GM12801 (cell line): ENCODE results near the gene ITPR1.

ENCODE experiments used
- TF ChIP-seq, protein P1 (sequence below): IDR thresholded peaks from one replicate; pipeline ENCODE4 v1.5.1; 2011; ENCODE audit warnings: control low read depth; ENCODE audit not compliant: insufficient read length; ENCODE audit errors: extremely low read depth

The ITPR1 gene

DNA sequence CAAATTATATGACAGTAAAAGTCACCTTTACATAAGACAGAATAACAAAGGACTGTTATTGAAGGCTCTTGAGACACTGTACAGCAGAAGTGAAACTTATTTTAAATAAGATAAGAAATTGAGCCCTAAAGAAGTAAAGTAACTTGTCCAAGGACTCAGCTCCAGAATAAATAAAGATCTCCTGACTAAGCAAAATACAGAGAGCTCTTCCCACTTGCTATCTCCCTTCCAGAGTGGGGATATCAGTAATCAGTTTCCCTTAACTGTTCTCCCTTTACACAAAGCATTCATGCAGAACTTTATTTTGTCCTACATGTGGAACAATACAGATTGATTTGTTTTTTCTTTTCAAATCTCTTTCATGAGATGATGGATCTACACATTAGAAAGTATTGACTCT is 356.6 kb downstream of the ITPR1 start:
- TF ChIP-seq, protein P1, sequence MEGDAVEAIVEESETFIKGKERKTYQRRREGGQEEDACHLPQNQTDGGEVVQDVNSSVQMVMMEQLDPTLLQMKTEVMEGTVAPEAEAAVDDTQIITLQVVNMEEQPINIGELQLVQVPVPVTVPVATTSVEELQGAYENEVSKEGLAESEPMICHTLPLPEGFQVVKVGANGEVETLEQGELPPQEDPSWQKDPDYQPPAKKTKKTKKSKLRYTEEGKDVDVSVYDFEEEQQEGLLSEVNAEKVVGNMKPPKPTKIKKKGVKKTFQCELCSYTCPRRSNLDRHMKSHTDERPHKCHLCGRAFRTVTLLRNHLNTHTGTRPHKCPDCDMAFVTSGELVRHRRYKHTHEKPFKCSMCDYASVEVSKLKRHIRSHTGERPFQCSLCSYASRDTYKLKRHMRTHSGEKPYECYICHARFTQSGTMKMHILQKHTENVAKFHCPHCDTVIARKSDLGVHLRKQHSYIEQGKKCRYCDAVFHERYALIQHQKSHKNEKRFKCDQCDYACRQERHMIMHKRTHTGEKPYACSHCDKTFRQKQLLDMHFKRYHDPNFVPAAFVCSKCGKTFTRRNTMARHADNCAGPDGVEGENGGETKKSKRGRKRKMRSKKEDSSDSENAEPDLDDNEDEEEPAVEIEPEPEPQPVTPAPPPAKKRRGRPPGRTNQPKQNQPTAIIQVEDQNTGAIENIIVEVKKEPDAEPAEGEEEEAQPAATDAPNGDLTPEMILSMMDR, result no peak

DNA sequence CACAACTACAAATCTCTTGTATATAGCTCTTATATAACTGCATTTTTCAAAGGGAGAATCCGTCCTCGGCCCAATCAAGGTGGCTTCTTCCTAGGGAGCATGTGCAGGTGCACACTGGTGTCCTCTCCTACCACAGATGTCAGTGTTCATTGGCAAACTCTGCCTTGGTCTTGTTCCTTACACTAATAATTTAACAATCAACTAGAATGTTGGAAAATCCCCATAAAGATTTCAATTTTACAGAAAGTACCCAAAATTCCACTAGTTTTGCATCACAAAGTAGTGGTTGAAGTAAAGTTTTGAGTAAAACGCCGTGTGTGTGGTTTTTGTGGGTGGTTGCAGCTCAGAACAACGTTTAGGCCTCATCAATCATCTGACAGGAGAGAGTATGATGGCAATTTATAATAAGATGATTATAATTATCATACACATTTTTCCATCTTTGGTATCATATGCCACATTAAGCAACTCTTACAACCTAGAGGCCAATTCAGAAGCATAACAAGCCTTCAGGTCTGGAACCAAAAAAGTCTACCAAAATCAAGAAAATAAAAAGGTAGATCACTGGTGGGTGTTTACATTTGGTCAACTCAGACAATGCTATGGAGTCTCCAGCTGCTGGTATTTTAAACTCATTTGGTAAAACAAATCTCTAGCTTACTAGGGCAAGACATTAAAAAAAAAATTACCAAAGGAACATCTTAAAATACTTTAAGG is 357.2 kb downstream of the ITPR1 start:
- TF ChIP-seq, protein P1, result no peak

DNA sequence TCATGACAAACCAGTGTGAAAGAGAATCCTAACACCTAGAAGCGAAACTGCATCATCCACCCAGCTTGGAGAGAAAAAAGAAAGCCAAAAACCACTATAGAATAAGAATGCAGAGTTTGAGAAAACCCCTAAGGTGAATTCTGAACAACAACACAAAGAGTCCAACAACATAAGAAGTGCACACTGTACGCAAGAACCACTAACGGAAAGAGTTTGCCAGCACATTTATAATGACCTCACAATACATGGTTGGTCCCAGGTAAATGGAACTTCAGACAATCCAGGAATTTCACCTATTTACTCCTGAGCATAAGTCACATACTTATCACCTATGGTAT is 357.7 kb downstream of the ITPR1 start:
- TF ChIP-seq, protein P1, result no peak

DNA sequence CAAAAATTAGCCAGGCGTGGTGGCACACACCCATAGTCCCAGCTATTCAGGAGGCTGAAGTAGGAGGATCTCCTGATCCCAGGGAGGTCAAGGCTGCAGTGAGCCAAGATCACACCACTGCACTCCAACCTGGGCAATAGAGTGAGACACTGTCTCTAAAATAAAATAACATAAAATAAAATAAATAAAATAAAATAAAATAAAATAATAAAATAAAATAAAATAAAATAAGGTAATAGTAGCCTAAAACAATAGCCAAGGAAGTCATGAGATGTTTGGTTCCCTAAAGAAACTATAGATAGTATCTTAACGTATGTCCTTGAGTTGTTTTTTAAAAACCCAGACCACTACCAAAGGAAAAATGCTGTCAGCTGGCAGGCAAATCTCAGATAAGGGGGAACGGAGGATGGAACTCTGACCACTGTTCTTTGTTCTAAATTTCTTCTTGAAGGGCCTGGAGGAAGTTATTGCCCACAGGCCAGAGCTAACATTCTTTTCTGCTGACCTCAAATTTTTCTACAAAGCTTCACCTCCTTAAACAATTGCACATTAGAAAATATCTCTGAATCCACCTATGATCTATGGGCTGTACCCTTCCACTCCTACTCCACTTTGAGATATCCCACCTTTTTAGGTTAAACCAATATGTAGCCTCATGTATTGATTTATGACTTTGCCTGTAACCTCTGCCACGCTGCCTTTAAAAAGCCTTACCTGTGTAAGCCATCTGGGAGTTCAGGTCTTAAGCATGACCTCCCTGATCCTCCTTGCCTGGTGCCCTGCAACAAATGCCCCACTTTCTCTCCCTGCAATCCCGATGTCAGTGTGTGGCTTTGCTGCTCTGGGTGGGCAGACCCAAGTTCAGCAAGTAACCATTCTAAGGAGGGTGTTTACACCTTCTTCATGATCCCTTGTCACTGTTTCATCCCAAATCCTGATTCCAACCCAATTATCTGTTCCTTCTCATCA is 359.9 kb downstream of the ITPR1 start:
- TF ChIP-seq, protein P1, result no peak

DNA sequence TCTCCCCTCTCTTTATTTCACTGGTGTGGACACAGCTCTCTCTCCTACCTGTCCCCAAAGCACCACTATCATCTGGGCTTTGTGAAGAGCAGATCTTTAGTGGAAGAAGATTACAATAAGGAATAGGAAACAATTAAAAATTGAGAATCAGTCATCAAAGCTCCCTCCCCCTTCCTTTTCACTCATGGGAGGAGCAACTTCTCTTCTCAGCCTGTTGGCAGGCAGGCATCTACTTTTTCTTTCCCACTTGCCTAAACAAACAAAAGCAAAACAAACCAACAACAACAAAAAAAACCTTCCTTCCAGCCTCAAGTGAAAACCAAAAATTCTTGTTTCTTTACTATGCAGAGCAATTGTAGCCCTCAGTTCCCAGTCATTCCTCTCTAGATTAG is 360.6 kb downstream of the ITPR1 start:
- TF ChIP-seq, protein P1, result no peak

DNA sequence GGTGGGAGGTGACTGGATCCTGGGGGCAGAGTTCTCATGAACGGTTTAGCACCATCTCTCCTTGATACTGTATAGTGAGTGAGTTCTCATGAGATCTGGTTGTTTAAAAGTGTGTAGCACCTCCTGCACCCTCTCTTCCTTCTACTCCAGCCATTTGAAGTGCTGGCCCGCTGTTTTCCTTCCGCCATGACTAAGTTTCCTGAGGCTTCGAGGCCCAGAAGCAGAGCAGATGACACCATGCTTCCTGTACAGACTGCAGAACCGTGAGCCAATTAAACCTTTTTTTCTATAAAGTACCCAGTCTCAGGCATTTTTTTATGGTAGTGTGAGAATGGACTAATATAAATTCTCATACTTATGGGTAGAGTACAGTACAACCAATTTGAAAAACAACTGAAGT is 362.5 kb downstream of the ITPR1 start:
- TF ChIP-seq, protein P1, result no peak

DNA sequence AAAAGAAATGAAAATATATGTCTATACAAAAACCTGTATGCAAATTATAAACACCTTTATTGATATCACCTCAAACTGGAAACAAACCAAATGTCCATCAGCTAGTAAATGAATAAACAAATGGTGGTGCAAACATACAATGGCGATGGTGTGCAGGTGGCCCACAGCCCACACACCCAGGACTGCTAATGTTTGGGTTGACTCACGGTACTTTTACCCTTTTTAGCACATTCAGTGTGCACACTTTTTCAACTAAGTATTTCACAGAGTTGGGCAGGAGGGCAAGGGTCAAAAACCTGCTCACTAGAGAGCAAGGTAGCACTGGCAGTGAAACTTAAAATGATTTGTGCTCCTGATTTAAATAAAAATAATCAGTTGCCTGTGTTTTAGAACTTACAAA is 363.0 kb downstream of the ITPR1 start:
- TF ChIP-seq, protein P1, result no peak
